Endothelial cell of umbilical vein (primary cell): ENCODE results near the gene DACT2. TPM values are rescaled to one million over a fixed set of nuclear protein-coding genes. Genes with fewer than 3 reads are reported as not detected.

Experiments used
- BruUV-seq: library from RNA; stranded (reverse); fragments of 400-500 nt; replicated peaks from 2 replicates; lab custom pipeline; 2021; lab: Mats Ljungman, UMichigan
- CTCF ChIA-PET: fragments of 300-600, 350-600 bp; sonication (Branson Sonifier 250); formaldehyde crosslinking; loops from one replicate; lab custom pipeline; 2021; ENCODE audit warnings: antibody characterized with exemption, inconsistent platforms; lab: Charles Lee
- POLR2A ChIA-PET: fragments of 300-600, 350-600 bp; sonication (Branson Sonifier 250); formaldehyde crosslinking; loops from one replicate; lab custom pipeline; 2021; ENCODE audit warnings: antibody characterized with exemption, inconsistent platforms; lab: Charles Lee
- DNase-seq: peaks from one replicate; pipeline ENCODE4 v3.0.0-alpha.2; 2011; ENCODE audit warnings: low read depth, low spot score
- FAIRE-seq: peaks from 2 replicates; lab custom pipeline; 2011; peaks lifted over from hg19 to GRCh38; lab: Jason Lieb, UNC
- H2AFZ ChIP-seq: 2 replicates; pipeline ENCODE4 v1.6.0; 2012; ENCODE audit warnings: low read depth, low read length, control low read depth, inconsistent platforms
- H3K27ac ChIP-seq: 2 replicates; pipeline ENCODE4 v1.5.1; 2011; ENCODE audit warnings: low read depth, mild to moderate bottlenecking, control low read depth, low read length, moderate library complexity; ENCODE audit not compliant: insufficient read depth
- H3K27me3 ChIP-seq, 2 experiments: 2 replicates each; pipeline versions ENCODE4 v1.6.0 to v1.6.1; 2011; ENCODE audit warnings: low read length in 2 of 2, mixed read lengths in 1 of 2; ENCODE audit not compliant: control insufficient read depth in 2 of 2, insufficient read depth in 2 of 2
- H3K36me3 ChIP-seq, 2 experiments: 2 replicates in 1 of 2; 3 replicates in 1 of 2; pipeline ENCODE4 v1.5.1; 2011; ENCODE audit warnings: low read length in 2 of 2, mild to moderate bottlenecking in 1 of 2, moderate library complexity in 1 of 2; ENCODE audit not compliant: control insufficient read depth in 2 of 2, insufficient read depth in 2 of 2; ENCODE audit errors: extremely low read depth in 1 of 2
- H3K4me1 ChIP-seq: 3 replicates; pipeline ENCODE4 v1.5.1; 2011; ENCODE audit warnings: mild to moderate bottlenecking, low read length; ENCODE audit not compliant: control insufficient read depth, insufficient read depth; ENCODE audit errors: extremely low read depth
- H3K4me2 ChIP-seq: 2 replicates; pipeline ENCODE4 v1.6.1; 2011; ENCODE audit warnings: low read length, control low read depth, mixed read lengths; ENCODE audit not compliant: insufficient read depth
- H3K4me3 ChIP-seq, 3 experiments: fragments of 200-600 bp in 1 of 3; sonication (generic), shearing (Covaris generic) in 1 of 3; replicated peaks in 1 of 3; 2 replicates each; pipeline ENCODE4 v1.5.1; 2011 to 2016; ENCODE audit warnings: control low read depth in 3 of 3, low read length in 3 of 3, mild to moderate bottlenecking in 2 of 3, inconsistent platforms in 1 of 3, low read depth in 1 of 3, moderate library complexity in 1 of 3; ENCODE audit not compliant: insufficient read depth in 1 of 3
- H3K79me2 ChIP-seq: 2 replicates; pipeline ENCODE4 v1.6.0; 2012; ENCODE audit warnings: low read length, inconsistent platforms; ENCODE audit not compliant: control insufficient read depth, insufficient read depth
- H3K9ac ChIP-seq: replicated peaks from 2 replicates; pipeline ENCODE3; 2011; ENCODE audit warnings: low read length, control low read depth; ENCODE audit not compliant: insufficient read depth; ENCODE audit errors: extremely low read depth
- H3K9me1 ChIP-seq: replicated peaks from 3 replicates; pipeline ENCODE4 v1.6.0; 2011; ENCODE audit warnings: mild to moderate bottlenecking, low read length; ENCODE audit not compliant: control insufficient read depth, insufficient read depth; ENCODE audit errors: extremely low read depth
- H3K9me3 ChIP-seq: replicated peaks from 2 replicates; pipeline ENCODE4 v1.5.1; 2012; ENCODE audit warnings: low read length, inconsistent platforms; ENCODE audit not compliant: control insufficient read depth, insufficient read depth
- H4K20me1 ChIP-seq: replicated peaks from 2 replicates; pipeline ENCODE3; 2011; ENCODE audit warnings: mild to moderate bottlenecking, low read length; ENCODE audit not compliant: control insufficient read depth, insufficient read depth; ENCODE audit errors: extremely low read depth
- EZH2 ChIP-seq: IDR thresholded peaks from 2 replicates; pipeline ENCODE4 v1.6.1; 2012; ENCODE audit warnings: borderline replicate concordance, low read depth, mild to moderate bottlenecking, moderate library complexity, low read length, inconsistent platforms; ENCODE audit not compliant: severe bottlenecking
- FOS ChIP-seq: IDR thresholded peaks from 2 replicates; pipeline ENCODE4 v1.6.1; 2011; ENCODE audit warnings: mild to moderate bottlenecking, low read length, moderate library complexity, borderline replicate concordance; ENCODE audit not compliant: insufficient read depth
- GATA2 ChIP-seq: IDR thresholded peaks from 2 replicates; pipeline ENCODE4 v1.7.0; 2011; ENCODE audit warnings: low read depth, mild to moderate bottlenecking, moderate library complexity, mixed read lengths, low read length; ENCODE audit not compliant: insufficient read length, insufficient read depth
- JUN ChIP-seq: IDR thresholded peaks from 2 replicates; pipeline ENCODE4 v1.6.1; 2011; ENCODE audit warnings: borderline replicate concordance, low read depth; ENCODE audit not compliant: insufficient read length, insufficient read depth
- MYC ChIP-seq: IDR thresholded peaks from one replicate; pipeline ENCODE4 v1.6.1; 2011; ENCODE audit warnings: mild to moderate bottlenecking, low read depth, low read length
- POLR2A ChIP-seq: IDR thresholded peaks from 2 replicates; pipeline ENCODE4 v1.6.1; 2012; ENCODE audit warnings: low read depth, mild to moderate bottlenecking, control low read depth, low read length
- POLR2AphosphoS5 ChIP-seq: IDR thresholded peaks from 2 replicates; pipeline ENCODE4 v1.6.1; 2012; ENCODE audit warnings: low read depth, mild to moderate bottlenecking, control low read depth, low read length, moderate library complexity; ENCODE audit not compliant: insufficient read depth
- dilution Hi-C: fragments of 300-500 bp; cut with MboI; formaldehyde crosslinking; loops from one replicate; pipeline ENCODE4 v1.15.0; 2019; ENCODE audit warnings: low sequenced_read_pairs; ENCODE audit not compliant: extremely low pct_ligation_motif_present
- intact Hi-C: fragments of 100-400 bp; cut with micrococcal nuclease; formaldehyde crosslinking; loops from one replicate; pipeline ENCODE4 v1.10.0; 2022
- polyA plus RNA-seq, 4 experiments: library from polyadenylated mRNA; depleted of rRNA in 3 of 4; stranded (reverse) in 3 of 4; unstranded in 1 of 4; fragments of >200 nt; gene quantifications; 2 replicates each; pipeline versions ENCODE4 v1.2.1 to v1.2.3, GENCODE V29; 2011 to 2012; ENCODE audit warnings: missing spikeins in 1 of 4
- total RNA-seq: library from RNA; stranded (reverse); gene quantifications from 2 replicates; pipeline ENCODE4 v1.2.3, GENCODE V29; 2021
- TF ChIP-seq, protein P1 (sequence below), 2 donors: IDR thresholded peaks; 1 replicate in 1 of 2; 2 replicates in 1 of 2; pipeline ENCODE4 v1.5.1; 2011; ENCODE audit warnings: low read length in 2 of 2, mild to moderate bottlenecking in 2 of 2, moderate library complexity in 2 of 2, control low read depth in 1 of 2, inconsistent platforms in 1 of 2, low read depth in 1 of 2; ENCODE audit not compliant: insufficient read depth in 1 of 2; ENCODE audit errors: extremely low read depth in 1 of 2
- TF ChIP-seq, protein P2 (sequence below): IDR thresholded peaks from 2 replicates; pipeline ENCODE4 v1.6.1; 2011; ENCODE audit not compliant: insufficient read depth, insufficient read length

DACT2 gene
- total and polyA plus RNA-seq, 2 donors (not counting 3 experiments of a cell fraction or from before 2014, with no cell fraction given): not detected

DNA sequence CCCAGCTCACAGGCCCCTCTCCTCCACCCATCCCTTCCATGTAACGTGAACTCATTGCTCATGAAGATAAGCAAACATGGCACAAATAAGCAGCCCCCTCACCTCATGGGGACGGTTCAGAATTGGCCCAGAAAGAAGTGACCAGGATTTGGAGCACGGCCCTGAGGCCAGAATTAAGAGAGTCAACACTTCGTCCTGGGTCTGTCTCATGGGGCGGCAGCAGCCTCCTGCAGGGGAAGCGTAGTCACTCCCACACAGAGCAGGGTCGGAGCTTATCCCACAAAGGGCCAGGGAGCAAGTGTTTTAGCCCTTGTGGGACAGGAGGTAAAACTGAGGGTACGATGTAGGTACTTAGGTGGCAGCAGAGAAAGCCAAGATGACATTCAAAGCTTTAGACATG is 28.6 kb upstream of the DACT2 start:
- intact Hi-C loops: no loop called here
- Histone ChIP-seq H3K27ac (no peak overlapping the region), H3K4me3 (no peak overlapping the region), H3K4me1 (no peaks in the 10 kb centered on the region), H3K79me2 (no peaks in the 10 kb centered on the region), H4K20me1 (no peaks in the 10 kb centered on the region), H3K4me2 (no peak overlapping the region), H3K9ac (no peak overlapping the region), H3K9me1 (no peaks in the 10 kb centered on the region), H3K27me3 (no peaks in the 10 kb centered on the region), H3K36me3 (no peaks in the 10 kb centered on the region), H3K9me3 (no peaks in the 10 kb centered on the region), H2AFZ (no peak overlapping the region)
- no TSS peak for BruUV-seq
- TF ChIP-seq EZH2 (no peak), POLR2A (no peak), FOS (no peak), GATA2 (no peak), MYC (no peak), POLR2AphosphoS5 (no peak), JUN (no peak)
- TF ChIP-seq, protein P1, sequence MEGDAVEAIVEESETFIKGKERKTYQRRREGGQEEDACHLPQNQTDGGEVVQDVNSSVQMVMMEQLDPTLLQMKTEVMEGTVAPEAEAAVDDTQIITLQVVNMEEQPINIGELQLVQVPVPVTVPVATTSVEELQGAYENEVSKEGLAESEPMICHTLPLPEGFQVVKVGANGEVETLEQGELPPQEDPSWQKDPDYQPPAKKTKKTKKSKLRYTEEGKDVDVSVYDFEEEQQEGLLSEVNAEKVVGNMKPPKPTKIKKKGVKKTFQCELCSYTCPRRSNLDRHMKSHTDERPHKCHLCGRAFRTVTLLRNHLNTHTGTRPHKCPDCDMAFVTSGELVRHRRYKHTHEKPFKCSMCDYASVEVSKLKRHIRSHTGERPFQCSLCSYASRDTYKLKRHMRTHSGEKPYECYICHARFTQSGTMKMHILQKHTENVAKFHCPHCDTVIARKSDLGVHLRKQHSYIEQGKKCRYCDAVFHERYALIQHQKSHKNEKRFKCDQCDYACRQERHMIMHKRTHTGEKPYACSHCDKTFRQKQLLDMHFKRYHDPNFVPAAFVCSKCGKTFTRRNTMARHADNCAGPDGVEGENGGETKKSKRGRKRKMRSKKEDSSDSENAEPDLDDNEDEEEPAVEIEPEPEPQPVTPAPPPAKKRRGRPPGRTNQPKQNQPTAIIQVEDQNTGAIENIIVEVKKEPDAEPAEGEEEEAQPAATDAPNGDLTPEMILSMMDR (IDR thresholded peaks at IDR 0.05; ENCODE audit: extremely low read depth in 1 of 2, insufficient read depth in 1 of 2, low read depth in 1 of 2, low read length in 2 of 2): no peak
- TF ChIP-seq, protein P2, sequence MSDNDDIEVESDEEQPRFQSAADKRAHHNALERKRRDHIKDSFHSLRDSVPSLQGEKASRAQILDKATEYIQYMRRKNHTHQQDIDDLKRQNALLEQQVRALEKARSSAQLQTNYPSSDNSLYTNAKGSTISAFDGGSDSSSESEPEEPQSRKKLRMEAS: no peak
- ChIA-PET POLR2A (no interaction called here), CTCF (no interaction called here)
- dilution Hi-C loops: no loop called here
- FAIRE-seq (no peak), DNase-seq (no peak)
